NCI-H2081 (cell line): ENCODE results near the gene PPM1B.
"Not testable (repeated sequence)": the region's sequence is repeated elsewhere in the genome, so short reads cannot be mapped to it uniquely, and the experiment has no call there.

Experiments
- DNase-seq, 2 experiments: peaks; one replicate each; lab custom pipeline; 2025; lab: John Stamatoyannopoulos, UW

PPM1B gene

DNA sequence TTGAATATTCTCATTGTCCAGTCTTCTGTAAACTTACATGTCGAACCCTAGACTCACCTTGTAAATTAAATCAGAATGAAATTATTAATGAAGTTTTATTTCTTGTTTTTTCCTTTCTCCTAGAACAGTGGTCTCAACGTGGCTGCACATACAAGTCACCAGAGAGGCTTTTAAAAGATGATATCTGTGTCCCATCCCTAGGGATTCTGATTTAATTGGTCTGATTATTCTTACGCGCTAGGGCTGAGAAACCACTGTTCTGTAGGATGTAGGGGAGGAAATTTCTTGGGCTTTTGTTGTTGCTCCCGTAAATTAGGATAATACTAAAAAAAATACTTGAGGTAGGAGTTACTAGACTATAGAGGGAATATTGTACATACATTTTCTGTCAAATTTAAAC lies 32.1 kb downstream of the PPM1B start:
- no peak for DNase-seq

DNA sequence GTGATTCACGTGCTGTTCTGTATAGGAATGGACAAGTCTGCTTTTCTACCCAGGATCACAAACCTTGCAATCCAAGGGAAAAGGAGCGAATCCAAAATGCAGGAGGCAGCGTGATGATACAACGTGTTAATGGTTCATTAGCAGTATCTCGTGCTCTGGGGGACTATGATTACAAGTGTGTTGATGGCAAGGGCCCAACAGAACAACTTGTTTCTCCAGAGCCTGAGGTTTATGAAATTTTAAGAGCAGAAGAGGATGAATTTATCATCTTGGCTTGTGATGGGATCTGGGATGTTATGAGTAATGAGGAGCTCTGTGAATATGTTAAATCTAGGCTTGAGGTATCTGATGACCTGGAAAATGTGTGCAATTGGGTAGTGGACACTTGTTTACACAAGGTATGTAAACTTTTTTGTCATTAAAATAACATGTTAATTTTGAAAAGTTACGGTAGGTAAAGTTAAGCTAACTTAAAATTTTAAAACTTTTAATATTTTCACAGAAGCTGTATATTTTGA lies 33.0 kb downstream of the PPM1B start:
- no peak for DNase-seq

- DNase-seq, result no peak
These were observed 34.9 kb downstream of the PPM1B start for GRCh38 chr2:44203542-44203941.

DNA sequence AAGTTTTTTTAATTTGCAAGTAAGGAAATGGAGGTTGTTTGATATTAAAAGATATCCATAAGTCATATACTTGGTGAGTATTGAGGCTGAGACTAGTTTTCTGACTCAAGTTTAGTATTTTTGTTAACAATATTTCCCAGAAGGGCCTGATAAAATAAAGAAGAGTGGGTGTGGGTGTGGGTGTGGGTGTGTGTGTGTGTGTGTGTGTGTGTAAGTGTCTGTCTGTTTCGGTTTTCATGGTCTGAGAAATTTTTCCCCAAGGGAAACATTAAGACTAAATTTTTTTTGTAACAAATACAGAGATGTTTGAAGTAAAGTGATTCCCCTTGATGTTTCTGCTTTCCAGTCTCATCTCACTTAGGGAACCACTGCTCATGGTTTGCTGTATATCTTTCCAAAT lies 36.5 kb downstream of the PPM1B start:
- DNase-seq, result no peak

DNA sequence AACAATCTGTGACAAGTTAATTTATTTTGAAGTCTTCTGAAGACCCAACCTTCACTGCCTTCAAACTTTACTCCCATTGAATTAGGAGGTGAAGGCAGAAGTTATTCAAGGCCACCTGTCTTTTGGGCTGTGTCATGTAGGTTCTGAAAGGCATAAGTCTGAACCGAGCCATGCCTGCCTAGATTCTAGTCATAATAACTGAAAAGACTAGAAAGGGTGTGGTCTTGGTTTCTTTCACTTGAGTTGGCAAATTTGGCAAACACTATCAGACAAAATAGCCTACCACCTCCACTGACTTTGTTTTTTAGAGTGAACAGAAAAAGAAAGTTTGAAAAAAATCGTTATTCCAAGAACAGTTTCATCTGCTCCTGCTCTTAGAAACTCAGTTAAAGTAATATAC lies 38.4 kb downstream of the PPM1B start:
- DNase-seq, result no peak

DNA sequence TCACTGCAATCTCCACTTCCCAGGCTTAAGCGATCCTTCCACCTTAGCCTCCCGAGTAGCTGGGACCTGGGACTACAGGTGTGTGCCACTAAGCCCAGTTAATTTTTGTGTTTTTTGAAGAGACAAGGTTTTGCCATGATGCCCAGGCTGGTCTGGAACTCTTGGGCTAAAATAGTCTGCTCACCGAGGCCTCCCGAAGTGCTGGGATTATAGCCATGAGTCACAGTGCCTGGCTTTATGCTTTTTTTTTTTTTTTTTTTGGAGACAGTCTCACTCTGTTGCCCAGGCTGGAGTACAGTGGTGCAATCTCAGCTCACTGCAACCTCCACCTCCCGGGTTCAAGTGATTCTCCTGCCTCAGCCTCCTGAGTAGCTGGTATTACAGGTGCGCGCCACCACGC lies 39.0 kb downstream of the PPM1B start:
- not testable (repeated sequence) for DNase-seq

DNA sequence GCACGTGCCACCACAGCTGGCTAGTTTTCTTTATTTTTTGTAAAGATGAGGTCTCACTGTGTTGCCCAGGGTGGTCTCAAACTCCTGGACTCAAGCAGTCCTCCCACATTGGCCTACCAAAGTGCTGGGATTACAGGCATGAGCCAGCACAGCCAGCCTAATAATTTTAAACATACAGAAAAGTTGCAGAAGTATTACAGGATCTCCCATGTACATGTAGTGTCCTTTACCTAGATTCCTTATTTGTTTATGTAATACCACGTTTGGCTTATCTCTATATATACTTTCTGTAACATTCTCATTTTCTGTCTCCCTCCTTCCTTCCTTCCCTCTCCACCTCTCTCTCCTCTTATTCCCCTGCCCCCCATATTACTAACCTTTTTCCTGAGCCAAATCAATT lies 41.7 kb downstream of the PPM1B start:
- no peak for DNase-seq

GRCh38 chr2:44211183-44211582 lies 42.5 kb downstream of the PPM1B start:
- no peak for DNase-seq

DNA sequence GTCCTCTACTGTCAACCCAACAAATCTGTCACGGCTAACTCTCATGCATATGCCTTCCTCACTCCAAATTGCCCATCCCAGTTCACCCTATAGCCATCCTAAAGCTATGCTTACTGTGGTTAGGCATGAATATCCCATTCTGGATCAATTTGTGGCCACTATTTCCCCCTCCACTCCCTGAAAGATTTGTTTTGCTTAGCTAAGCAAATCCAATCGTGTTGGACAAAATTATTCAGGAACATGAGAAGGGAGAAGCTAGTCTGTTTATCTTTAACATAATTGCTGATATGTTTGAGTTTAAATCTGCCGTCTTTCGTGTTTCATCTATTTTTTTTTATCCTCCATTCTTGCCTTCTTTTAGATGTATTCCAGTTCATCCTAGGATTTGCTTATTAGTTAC lies 43.6 kb downstream of the PPM1B start:
- DNase-seq, result no peak

- DNase-seq, result no peak
These were observed 47.2 kb downstream of the PPM1B start for GRCh38 chr2:44215827-44216226.

- DNase-seq, result no peak
These were observed 50.1 kb downstream of the PPM1B start for GRCh38 chr2:44218771-44219170.

DNA sequence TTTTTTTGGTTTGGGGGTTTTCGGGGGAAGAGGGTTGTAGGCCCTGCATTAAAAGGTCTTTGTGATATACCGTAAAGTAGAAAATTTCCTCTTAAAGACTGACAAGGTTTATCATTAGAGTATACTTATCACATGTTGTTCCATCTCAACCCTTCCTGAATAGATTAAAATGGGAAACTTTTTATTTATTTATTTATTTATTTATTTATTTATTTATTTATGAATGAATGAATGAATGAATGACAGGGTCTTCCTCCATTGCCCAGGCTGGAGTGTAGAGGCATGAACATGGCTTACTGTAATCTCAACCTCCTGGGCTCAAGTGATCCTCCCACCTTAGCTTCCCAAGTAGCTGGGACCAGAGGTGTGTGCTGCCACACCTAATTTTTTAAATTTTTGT lies 58.1 kb downstream of the PPM1B start:
- no peak for DNase-seq

DNA sequence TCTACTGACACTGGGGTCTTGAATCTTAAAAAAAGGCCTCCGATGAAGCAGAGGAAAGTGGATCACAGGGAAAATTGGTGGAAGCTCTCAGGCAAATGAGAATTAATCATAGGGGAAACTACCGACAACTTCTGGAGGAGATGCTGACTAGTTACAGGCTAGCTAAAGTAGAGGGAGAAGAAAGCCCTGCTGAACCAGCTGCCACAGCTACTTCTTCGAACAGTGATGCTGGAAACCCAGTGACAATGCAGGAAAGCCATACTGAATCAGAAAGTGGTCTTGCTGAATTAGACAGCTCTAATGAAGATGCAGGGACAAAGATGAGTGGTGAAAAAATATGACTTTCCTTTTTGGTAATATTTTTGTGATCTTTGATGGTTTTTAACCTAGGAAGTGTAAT lies 61.7 kb downstream of the PPM1B start:
- DNase-seq, result no peak

DNA sequence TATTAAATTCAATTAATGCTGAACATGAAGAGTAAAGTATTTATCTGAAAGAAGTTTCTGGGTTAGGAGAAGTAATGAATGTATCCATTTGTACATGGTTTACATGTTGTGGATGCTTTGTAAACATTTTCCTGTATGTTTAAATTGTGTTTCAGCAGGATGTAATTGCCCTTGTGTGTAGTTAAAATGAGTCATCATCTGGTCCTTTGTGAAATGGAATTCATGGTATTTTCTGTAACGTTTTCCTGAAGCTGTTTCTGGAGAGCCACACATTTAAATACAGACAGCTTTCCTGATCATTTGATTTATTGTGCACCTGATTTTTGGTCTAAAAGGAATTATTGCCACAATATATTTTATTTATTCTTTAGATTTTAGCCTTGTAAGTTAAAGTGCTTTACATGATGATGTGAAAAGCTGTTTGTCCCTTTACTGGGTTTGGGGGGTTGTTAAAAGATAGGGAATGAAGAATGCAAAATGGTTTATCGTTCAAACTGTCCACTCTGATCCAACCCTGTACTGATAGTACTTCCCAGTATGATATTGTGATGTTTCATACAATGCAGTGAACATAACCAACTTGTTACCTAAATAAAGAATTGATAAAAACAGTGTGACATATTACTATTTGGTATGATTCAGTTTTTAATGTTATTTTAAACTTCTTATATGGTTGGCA lies 64.9 kb downstream of the PPM1B start:
- DNase-seq, result peak in 1 of 2 experiments; percentile 52

GRCh38 chr2:44237221-44237620 lies 68.5 kb downstream of the PPM1B start:
- no peak for DNase-seq

DNA sequence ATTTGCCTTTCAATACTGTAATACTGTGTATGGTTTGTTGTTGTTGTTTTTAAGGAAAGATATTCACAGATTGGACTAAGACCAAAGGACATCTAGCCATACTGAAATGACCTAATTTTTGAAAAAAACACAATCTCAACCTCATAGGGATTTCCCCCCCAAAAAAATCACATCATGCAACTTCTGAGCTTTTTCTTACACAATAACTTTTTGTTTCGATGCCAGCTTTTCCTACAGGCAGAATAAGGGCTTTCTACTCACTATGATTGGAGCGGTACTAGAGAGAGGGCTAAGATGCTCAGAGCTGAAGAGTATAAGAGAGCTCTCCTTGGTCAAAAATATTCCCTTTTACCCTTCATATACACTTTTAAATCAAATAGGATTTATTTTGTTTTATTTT lies 74.2 kb downstream of the PPM1B start:
- DNase-seq, result no peak

DNA sequence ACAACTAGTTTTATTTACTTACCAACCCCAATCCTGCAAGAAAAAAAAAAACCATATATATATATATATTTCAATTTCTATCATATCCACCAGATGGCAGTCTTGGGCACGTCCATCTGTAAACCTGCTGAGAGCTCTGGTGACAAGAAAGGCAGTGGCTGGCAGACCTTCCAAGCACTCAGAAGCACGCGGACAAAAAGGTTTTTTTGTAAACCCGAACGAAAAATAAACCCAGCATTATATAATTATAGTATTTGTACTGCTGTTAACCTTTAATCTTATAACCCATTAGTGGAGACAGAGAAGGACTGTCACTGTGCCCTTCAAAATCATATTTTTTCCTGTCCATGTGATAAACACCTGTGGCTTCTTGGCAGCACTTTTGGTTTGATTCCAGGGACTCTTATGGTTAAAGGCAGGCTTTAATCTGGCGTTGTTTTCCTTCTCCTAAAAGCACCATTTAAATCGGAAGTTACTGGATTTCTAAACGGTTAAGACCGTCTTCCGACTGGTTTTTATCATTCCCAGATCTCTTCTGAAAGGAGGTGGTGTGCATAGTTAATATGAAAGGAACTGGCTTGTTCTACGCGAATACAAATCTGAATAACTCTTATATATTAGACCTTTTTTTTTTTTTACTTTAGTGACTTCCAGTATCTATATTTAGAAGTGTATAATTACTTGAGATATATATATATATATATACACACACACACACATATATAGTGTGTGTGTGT lies 75.6 kb downstream of the PPM1B start:
- DNase-seq, result peak; percentile 92 to 97

- DNase-seq, result peak in 1 of 2 experiments; percentile 47
These were observed 76.6 kb downstream of the PPM1B start for GRCh38 chr2:44245083-44245861.

GRCh38 chr2:44246436-44246835 lies 77.8 kb downstream of the PPM1B start:
- DNase-seq, result no peak

GRCh38 chr2:44246840-44247369 lies 78.2 kb downstream of the PPM1B start:
- DNase-seq, result no peak

DNA sequence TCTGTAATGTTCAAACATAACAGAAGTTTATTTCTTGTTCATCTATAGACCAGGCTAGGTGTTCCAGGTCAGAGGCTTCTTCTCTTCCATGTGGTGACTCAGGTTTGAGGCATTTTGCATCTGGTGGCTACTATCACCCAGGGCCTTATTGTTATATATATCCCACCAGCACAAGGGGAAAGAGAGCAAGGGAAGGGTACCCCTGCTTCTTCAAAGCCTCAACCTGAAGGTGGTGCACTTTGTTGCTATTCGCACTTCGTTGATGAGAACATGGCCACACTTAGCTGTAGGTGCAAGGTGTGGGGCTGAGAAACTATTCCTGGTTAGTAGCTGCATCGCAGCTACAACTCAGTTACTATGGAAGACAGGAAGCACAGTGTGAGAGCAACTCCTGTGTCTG lies 79.2 kb downstream of the PPM1B start:
- DNase-seq, result no peak

DNA sequence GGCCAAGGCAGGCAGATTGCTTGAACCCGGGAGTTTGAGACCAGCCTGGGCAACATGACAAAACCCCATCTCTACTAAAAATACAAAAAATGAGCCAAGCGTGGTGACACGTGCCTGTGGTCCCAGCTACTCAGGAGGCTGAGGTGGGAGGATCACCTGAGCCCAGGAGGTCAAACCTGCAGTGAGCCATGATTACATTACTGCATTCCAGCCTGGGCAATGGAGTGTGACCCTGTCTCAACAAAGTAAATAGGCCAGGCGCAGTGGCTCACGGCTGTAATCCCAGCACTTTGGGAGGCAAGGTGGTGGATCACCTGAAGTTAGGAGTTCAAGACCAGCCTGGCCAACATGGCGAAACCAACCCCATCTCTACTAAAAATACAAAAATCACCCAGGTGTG lies 80.6 kb downstream of the PPM1B start:
- DNase-seq, result not testable (repeated sequence)

- DNase-seq, result no peak
These were observed 81.7 kb downstream of the PPM1B start for GRCh38 chr2:44250376-44250775.
